GM18868 (cell line): ENCODE data around the gene GCGR.

ENCODE experiments used
- ATAC-seq: cut with Tn5 transposase; IDR thresholded peaks from one replicate; pipeline ENCODE4 v1.9.1; 2021; ENCODE audit warnings: mild to moderate bottlenecking, moderate library complexity; ENCODE audit not compliant: unreplicated experiment

The GCGR gene

GRCh38 chr17:81803728-81804558 lies at the start of gene GCGR:
Gene GCGR (plus strand): TSS chr17:81804150. CDS start chr17:81809019, 4,869 bp downstream.
- no peak for ATAC-seq

GRCh38 chr17:81792675-81793615 lies 11.0 kb upstream of the GCGR start:
- no peak for ATAC-seq

- ATAC-seq, result no peak
Observed at GRCh38 chr17:81794074-81794476, 9.9 kb upstream of the GCGR start.

- ATAC-seq, result no peak
Observed at GRCh38 chr17:81794509-81794908, 9.4 kb upstream of the GCGR start.

- no peak for ATAC-seq
Observed at GRCh38 chr17:81801327-81801726, 2.6 kb upstream of the GCGR start.

GRCh38 chr17:81802048-81802758 lies 1.7 kb upstream of the GCGR start:
- ATAC-seq, result no peak

- no peak for ATAC-seq
Observed at GRCh38 chr17:81802856-81803643, 900 bp upstream of the GCGR start.

GRCh38 chr17:81804559-81805399 lies 829 bp downstream of the GCGR start:
- no peak for ATAC-seq

GRCh38 chr17:81805707-81806460 lies 1.9 kb downstream of the GCGR start:
- ATAC-seq, result no peak

GRCh38 chr17:81806461-81807209 lies 2.7 kb downstream of the GCGR start:
- no peak for ATAC-seq

- no peak for ATAC-seq
Observed at GRCh38 chr17:81807210-81807719, 3.3 kb downstream of the GCGR start.

- no peak for ATAC-seq
Observed at GRCh38 chr17:81807839-81808238, 3.9 kb downstream of the GCGR start.

GRCh38 chr17:81808778-81809555 lies 5.0 kb downstream of the GCGR start:
- no peak for ATAC-seq

GRCh38 chr17:81809556-81809998 lies 5.6 kb downstream of the GCGR start:
- ATAC-seq, result no peak

- no peak for ATAC-seq
Observed at GRCh38 chr17:81810476-81810875, 6.5 kb downstream of the GCGR start.

GRCh38 chr17:81810892-81811704 lies 7.1 kb downstream of the GCGR start:
- ATAC-seq, result no peak
